Measurements from ENCODE around the gene ERP27.
A peak's percentile ranks its signal among the peaks of the same experiment; 100 is the strongest.

- TF ChIP-seq POLR2A (IDR thresholded peaks at IDR 0.05) (no peak), CTCF (IDR thresholded peaks at IDR 0.05 in 8 of 11, conservative IDR thresholded peaks at IDR 0.05 in 3 of 11) (no peak), POLR2AphosphoS5 (IDR thresholded peaks at IDR 0.05) (peak in 1 of 3 donors; percentile 28)
Observed at GRCh38 chr12:14959126-14959440, 20.7 kb upstream of the ERP27 start.
